ENCODE data around the gene MYH9.

DNA sequence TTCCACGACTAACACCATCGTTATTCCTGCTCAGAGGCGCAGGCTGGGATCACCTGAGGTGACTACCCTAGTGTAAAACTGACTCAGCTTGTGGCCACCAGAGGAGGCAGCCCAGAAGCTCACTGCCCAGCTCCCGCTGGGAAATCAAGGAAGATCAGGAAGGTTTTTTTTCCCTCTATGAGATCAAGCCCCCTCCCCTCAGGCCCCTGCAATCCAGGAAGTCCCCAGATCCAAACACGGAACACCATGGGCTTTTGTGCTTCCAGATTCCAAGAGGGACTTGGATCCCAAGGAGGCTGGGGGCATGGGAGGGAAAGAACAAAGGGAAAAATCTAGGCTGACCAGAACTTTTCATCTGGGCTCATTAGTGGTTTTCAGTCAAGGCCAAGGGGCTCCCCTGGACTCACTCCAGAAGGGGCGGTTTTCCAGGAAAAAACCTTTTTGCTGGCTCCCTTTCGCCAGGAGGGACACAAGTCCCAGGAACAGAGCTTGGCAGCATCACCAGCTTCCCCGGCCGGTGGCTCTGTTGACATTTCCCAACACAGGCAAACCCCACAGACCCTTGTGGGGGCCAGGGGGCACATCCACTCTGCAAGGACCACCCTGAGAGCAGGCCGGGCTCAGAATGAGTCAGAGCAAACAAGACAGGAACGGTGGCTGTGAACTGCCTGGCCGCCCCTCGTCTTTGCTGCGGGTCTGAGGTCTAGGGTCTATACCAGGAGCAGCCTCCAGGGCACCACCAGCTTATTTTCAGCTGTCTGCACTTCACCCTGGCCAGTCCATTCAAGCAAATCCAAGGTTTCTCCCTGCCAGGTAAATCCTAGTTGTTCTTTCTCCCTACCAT, 36.8 kb downstream of the MYH9 start:
- TF ChIP-seq, protein P1, sequence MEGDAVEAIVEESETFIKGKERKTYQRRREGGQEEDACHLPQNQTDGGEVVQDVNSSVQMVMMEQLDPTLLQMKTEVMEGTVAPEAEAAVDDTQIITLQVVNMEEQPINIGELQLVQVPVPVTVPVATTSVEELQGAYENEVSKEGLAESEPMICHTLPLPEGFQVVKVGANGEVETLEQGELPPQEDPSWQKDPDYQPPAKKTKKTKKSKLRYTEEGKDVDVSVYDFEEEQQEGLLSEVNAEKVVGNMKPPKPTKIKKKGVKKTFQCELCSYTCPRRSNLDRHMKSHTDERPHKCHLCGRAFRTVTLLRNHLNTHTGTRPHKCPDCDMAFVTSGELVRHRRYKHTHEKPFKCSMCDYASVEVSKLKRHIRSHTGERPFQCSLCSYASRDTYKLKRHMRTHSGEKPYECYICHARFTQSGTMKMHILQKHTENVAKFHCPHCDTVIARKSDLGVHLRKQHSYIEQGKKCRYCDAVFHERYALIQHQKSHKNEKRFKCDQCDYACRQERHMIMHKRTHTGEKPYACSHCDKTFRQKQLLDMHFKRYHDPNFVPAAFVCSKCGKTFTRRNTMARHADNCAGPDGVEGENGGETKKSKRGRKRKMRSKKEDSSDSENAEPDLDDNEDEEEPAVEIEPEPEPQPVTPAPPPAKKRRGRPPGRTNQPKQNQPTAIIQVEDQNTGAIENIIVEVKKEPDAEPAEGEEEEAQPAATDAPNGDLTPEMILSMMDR (IDR thresholded peaks at IDR 0.05; ENCODE audit: low read depth, low read length, poor library complexity, severe bottlenecking): no peak
- no peak for TF ChIP-seq EZH2phosphoT487 (IDR thresholded peaks at IDR 0.05; ENCODE audit: borderline replicate concordance, low read length)

All from DOHH2 (cell line).